Ishikawa (cell line): Measurements from ENCODE around the gene TRIB2.

ENCODE experiments used
- EP300 ChIP-seq: IDR thresholded peaks from 2 replicates; pipeline ENCODE4 v1.6.1; 2012; ENCODE audit warnings: borderline replicate concordance
- TCF12 ChIP-seq: IDR thresholded peaks from 2 replicates; pipeline ENCODE4 v1.6.1; 2012; ENCODE audit warnings: low read depth
- YY1 ChIP-seq: IDR thresholded peaks from 2 replicates; pipeline ENCODE4 v1.6.1; 2012; ENCODE audit warnings: low read depth
- TF ChIP-seq, protein P1 (sequence below): IDR thresholded peaks from 2 replicates; pipeline ENCODE4 v1.6.1; 2012
- TF ChIP-seq, protein P2 (sequence below): IDR thresholded peaks from 2 replicates; pipeline ENCODE4 v1.6.1; 2012; ENCODE audit warnings: low read depth, mild to moderate bottlenecking

DNA sequence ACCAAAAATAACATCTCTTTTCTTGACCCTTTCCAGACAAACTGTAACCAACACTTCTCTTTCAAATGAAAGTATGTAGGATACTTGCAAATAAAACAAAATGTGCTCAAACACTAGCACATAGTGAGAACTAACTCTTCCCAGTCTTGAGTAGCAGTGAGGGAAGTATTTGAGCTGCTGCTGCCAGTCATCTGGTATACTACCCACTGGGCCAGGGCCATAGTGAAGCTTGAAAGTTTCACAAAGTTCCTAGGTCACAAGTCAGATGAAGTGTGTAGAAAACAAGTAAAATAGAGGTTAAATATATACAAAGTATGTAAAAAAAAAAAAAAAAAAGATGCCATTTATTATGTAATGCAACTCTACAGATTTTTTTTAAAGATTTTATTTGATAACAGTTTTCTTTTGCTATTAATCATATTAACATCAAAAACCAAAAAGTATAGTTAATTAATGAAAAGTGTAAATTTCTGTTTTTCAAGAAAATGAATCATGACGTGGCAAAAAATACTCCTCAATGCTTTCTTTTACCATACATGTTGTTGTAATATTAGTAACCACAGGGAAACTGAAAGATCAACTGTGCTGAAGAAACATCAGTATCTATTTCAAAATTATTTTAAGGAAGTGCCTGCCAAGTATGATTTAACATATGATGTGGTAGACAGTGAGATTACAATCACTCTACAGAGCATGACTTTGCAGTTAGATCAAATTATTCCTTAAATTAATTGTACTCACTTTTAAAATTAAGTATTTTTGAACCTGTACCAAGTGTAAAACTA, 21.6 kb upstream of the TRIB2 start:
- TF ChIP-seq, protein P1, sequence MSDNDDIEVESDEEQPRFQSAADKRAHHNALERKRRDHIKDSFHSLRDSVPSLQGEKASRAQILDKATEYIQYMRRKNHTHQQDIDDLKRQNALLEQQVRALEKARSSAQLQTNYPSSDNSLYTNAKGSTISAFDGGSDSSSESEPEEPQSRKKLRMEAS, result no peak
- TF ChIP-seq YY1, result no peak
- TF ChIP-seq, protein P2, sequence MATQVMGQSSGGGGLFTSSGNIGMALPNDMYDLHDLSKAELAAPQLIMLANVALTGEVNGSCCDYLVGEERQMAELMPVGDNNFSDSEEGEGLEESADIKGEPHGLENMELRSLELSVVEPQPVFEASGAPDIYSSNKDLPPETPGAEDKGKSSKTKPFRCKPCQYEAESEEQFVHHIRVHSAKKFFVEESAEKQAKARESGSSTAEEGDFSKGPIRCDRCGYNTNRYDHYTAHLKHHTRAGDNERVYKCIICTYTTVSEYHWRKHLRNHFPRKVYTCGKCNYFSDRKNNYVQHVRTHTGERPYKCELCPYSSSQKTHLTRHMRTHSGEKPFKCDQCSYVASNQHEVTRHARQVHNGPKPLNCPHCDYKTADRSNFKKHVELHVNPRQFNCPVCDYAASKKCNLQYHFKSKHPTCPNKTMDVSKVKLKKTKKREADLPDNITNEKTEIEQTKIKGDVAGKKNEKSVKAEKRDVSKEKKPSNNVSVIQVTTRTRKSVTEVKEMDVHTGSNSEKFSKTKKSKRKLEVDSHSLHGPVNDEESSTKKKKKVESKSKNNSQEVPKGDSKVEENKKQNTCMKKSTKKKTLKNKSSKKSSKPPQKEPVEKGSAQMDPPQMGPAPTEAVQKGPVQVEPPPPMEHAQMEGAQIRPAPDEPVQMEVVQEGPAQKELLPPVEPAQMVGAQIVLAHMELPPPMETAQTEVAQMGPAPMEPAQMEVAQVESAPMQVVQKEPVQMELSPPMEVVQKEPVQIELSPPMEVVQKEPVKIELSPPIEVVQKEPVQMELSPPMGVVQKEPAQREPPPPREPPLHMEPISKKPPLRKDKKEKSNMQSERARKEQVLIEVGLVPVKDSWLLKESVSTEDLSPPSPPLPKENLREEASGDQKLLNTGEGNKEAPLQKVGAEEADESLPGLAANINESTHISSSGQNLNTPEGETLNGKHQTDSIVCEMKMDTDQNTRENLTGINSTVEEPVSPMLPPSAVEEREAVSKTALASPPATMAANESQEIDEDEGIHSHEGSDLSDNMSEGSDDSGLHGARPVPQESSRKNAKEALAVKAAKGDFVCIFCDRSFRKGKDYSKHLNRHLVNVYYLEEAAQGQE, result no peak
- no peak for TF ChIP-seq EP300
- no peak for TF ChIP-seq TCF12
